ENCODE results near the gene FARSA.

DNA sequence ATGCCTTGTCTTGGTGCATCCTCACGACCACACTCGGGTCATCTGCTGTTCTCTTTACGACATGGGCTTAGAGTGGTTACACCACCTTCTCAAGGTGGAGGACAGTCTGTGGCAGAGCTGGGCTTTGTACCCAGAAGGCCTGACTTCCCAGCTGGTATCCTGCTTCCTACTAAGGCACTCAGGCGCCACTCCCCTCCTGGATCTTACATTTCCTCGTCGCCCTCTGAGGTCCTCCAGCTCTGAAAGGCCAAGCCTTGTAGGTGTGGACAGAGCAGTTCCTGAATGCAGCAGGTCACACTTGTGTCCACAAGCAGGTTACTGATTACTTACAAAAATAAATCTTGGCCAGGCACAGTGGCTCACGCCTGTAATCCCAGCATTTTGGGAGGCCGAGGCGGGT, 26.3 kb downstream of the FARSA start:
- TF ChIP-seq, protein P1, sequence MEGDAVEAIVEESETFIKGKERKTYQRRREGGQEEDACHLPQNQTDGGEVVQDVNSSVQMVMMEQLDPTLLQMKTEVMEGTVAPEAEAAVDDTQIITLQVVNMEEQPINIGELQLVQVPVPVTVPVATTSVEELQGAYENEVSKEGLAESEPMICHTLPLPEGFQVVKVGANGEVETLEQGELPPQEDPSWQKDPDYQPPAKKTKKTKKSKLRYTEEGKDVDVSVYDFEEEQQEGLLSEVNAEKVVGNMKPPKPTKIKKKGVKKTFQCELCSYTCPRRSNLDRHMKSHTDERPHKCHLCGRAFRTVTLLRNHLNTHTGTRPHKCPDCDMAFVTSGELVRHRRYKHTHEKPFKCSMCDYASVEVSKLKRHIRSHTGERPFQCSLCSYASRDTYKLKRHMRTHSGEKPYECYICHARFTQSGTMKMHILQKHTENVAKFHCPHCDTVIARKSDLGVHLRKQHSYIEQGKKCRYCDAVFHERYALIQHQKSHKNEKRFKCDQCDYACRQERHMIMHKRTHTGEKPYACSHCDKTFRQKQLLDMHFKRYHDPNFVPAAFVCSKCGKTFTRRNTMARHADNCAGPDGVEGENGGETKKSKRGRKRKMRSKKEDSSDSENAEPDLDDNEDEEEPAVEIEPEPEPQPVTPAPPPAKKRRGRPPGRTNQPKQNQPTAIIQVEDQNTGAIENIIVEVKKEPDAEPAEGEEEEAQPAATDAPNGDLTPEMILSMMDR (IDR thresholded peaks at IDR 0.05 in 4 of 5, conservative IDR thresholded peaks at IDR 0.05 in 1 of 5): no peak
- TF ChIP-seq POLR2A (IDR thresholded peaks at IDR 0.05): no peak
